ENCODE data around the gene VAT1L.
A peak's percentile ranks its signal among the peaks of the same experiment; 100 is the strongest.

Gene VAT1L

DNA sequence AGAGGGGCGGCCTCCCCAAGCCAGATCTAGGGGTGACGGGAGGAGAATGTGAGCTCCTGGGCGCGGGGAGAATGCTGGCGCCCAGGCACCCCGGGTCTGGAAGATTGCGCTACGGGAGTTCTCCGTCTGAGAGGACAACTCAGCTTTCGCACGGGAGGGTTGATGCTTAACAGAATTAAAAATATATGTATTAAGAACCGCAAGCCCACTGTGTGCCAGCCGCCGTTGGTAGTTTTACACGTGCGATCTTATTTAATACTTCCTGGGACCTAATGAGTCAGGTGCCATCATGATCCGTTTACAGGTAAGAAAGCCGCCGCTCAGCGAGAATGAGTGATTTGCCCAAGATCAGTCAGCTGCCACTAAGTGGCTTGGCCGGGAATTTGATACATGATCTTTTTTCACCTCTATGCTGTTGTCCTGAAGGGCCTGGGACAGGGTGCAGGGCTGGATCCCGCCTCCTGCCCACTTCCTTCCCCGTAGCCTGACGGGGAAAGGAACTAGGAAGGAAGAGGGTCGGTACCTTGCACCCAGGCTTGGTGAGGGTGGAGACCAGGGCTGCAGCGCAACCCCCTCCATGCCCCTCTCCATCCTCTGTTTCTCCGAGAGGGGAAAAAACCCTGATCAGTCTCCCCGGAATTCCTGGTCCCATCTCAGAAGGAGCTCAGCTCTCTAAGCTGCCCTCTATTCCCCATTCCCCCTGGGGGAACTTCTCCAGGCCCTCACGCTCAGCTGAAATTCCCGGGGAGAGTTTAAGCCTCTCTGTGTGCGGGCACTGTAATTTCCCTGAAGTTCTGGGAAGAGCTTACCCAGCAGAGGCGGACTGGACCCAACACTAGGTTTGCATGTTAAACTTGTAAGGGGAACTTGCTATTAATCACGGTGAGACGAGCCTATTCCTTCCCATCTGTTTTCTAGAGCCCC, 983 bp downstream of the VAT1L start:
- Histone ChIP-seq H4K20me1 (peaks cover 0 to 19% (median 11%) of the 10 kb centered on the region in 11 experiments; a peak in 7 of 22 replicates), H3K9me3 (replicated peaks in 1 of 11) (peaks cover 0 to 4% (median 0%) of the 10 kb centered on the region in 11 experiments; a peak in 6 of 22 replicates), H3K9ac (peak overlapping the region in 6 of 11 experiments; percentile 11 to 63 (median 42); a peak in 7 of 22 replicates), H3K27ac (no peak overlapping the region), H3K4me1 (peaks cover 12 to 21% (median 19%) of the 10 kb centered on the region in 10 experiments), H3K4me3 (peak overlapping the region; percentile 53 to 77 (median 65)), H3K36me3 (no peaks in the 10 kb centered on the region), H3K4me2 (peak overlapping the region; percentile 89 to 100 (median 96)), H3K27me3 (peaks cover 44 to 61% (median 55%) of the 10 kb centered on the region in 11 experiments)
- no peak for TF ChIP-seq Cebpa-rat (IDR thresholded peaks at IDR 0.05)

- Histone ChIP-seq H3K9me3 (replicated peaks in 1 of 11) (no peaks in the 10 kb centered on the region), H3K4me1 (peaks cover 12 to 21% (median 19%) of the 10 kb centered on the region in 10 experiments), H3K4me2 (peak overlapping the region in 1 of 11 experiments; percentile 95; a peak in 3 of 22 replicates), H3K27me3 (peaks cover 44 to 61% (median 55%) of the 10 kb centered on the region in 11 experiments), H4K20me1 (peaks cover 0 to 19% (median 11%) of the 10 kb centered on the region in 11 experiments; a peak in 7 of 22 replicates), H3K27ac (no peak overlapping the region), H3K36me3 (no peaks in the 10 kb centered on the region), H3K9ac (no peak overlapping the region), H3K4me3 (peak overlapping the region in 1 of 10 experiments; percentile 71; a peak in 3 of 20 replicates)
- no peak for TF ChIP-seq Cebpa-rat (IDR thresholded peaks at IDR 0.05)
These were observed 1.6 kb downstream of the VAT1L start for GRCh38 chr16:77790009-77790372.

DNA sequence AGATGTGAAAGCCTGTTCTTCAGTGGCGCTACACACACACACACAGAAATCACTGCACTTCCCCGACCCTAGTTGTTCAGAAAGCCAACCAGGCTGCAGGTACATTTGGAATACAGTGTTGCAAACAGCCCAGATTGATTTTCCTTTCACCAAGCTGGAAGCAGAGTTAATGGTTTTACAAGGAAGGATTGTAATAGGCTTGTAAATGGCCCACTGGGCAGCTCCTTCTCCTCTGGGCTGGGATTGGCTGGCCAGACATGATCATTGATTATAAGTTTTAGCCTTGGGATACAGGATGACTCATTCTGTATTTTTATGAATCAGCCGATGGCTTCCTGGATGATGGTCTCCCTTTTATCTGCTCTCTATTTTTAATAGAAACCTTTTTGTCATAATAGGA, 2.5 kb downstream of the VAT1L start:
- no peaks in the 10 kb centered on the region for H3K36me3 ChIP-seq
- peaks cover 0 to 19% (median 11%) of the 10 kb centered on the region in 11 experiments; a peak in 7 of 22 replicates for H4K20me1 ChIP-seq
- no peak overlapping the region for H3K27ac ChIP-seq
- no peak overlapping the region for H3K9ac ChIP-seq
- peaks cover 44 to 61% (median 55%) of the 10 kb centered on the region in 11 experiments for H3K27me3 ChIP-seq
- no peak overlapping the region for H3K4me2 ChIP-seq
- TF ChIP-seq Cebpa-rat (IDR thresholded peaks at IDR 0.05) = no peak
- no peaks in the 10 kb centered on the region for H3K9me3 ChIP-seq (replicated peaks in 1 of 11)
- no peak overlapping the region for H3K4me3 ChIP-seq
- H3K4me1 ChIP-seq = peaks cover 12 to 21% (median 19%) of the 10 kb centered on the region in 10 experiments

DNA sequence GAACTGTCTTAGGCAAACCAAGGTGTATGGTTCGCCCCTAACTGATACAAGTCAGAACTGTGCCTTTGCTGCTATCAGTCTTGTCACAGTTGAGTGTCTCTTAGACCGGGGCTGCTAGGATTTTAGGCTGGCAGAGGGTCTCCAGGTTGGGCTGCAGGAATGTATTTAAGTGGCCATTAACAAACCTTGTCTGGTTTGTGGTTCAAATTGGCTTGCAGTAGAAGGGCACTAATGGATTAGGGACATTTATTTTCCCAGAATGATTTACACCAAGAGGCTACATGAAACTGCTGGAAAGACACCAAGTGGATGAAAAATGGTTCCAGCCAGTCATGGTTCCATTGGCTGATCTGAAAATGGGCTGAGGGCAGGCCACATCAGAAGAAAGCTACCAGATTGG, 5.1 kb downstream of the VAT1L start:
- Histone ChIP-seq H3K4me3 (no peak overlapping the region), H3K9ac (no peak overlapping the region), H3K36me3 (no peaks in the 10 kb centered on the region), H3K4me1 (peaks cover 11 to 14% (median 13%) of the 10 kb centered on the region in 10 experiments), H3K4me2 (no peak overlapping the region), H3K27me3 (peaks cover 30 to 39% (median 35%) of the 10 kb centered on the region in 11 experiments), H3K9me3 (replicated peaks in 1 of 11) (no peaks in the 10 kb centered on the region), H4K20me1 (peaks cover 0 to 18% (median 11%) of the 10 kb centered on the region in 11 experiments; a peak in 7 of 22 replicates), H3K27ac (no peak overlapping the region)
- no peak for TF ChIP-seq Cebpa-rat (IDR thresholded peaks at IDR 0.05)

DNA sequence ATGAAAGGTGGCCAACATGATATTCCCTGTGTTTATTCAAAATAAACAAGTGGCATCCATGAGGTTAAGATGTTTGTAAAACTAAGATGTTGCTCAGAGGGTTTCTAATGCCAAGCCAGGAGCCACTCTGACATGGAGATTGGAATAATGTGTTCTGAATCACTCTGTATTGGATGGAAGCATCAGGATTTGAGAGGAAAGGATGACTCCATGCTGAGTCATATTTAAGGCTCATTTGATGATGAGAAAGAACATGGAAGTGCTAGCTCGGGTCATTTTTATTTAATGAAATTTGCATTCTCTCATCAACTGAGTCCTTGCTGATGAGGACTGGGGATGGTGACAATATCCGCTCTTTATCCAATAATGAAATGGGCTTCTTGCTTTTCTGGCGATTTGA, 6.2 kb downstream of the VAT1L start:
- peaks cover under 1 to 4% (median 2%) of the 10 kb centered on the region in 10 experiments; a peak in 17 of 20 replicates for H3K4me1 ChIP-seq
- no peak overlapping the region for H3K9ac ChIP-seq
- peaks cover 0 to 6% (median 2%) of the 10 kb centered on the region in 11 experiments; a peak in 7 of 22 replicates for H4K20me1 ChIP-seq
- no peak for TF ChIP-seq Cebpa-rat (IDR thresholded peaks at IDR 0.05)
- H3K4me2 ChIP-seq = no peak overlapping the region
- no peaks in the 10 kb centered on the region for H3K36me3 ChIP-seq
- no peak overlapping the region for H3K27ac ChIP-seq
- H3K9me3 ChIP-seq (replicated peaks in 1 of 11) = no peaks in the 10 kb centered on the region
- no peak overlapping the region for H3K4me3 ChIP-seq
- H3K27me3 ChIP-seq = peaks cover 19 to 28% (median 24%) of the 10 kb centered on the region in 11 experiments

DNA sequence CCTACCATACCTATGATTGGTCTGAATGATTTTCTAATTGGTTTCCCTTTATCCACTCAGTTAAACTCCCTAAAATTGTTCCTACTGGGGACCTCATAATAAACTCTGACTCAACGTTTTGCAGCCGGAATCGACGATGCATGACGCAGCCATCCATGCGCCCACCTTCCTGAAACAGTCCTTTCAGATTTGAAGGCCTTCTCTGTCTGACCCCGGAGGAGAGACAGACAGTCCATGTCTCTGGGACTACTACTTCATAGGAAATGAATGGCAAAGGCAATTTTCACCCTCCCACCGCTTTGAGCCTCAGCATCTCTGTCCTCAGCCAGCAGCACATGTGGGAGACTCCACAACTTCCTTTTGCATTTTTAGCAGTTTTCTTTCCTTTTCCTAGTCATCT, 13.5 kb downstream of the VAT1L start:
- Histone ChIP-seq H3K27ac (no peak overlapping the region), H3K9me3 (replicated peaks in 1 of 11) (no peaks in the 10 kb centered on the region), H3K4me3 (no peak overlapping the region), H3K4me2 (peak overlapping the region in 10 of 11 experiments; percentile 13 to 59 (median 42); a peak in 16 of 22 replicates), H3K9ac (no peak overlapping the region), H3K27me3 (no peaks in the 10 kb centered on the region), H4K20me1 (no peaks in the 10 kb centered on the region), H3K36me3 (no peaks in the 10 kb centered on the region), H3K4me1 (peaks cover 0 to 19% (median 9%) of the 10 kb centered on the region in 10 experiments; a peak in 13 of 20 replicates)
- TF ChIP-seq Cebpa-rat (IDR thresholded peaks at IDR 0.05) = no peak

DNA sequence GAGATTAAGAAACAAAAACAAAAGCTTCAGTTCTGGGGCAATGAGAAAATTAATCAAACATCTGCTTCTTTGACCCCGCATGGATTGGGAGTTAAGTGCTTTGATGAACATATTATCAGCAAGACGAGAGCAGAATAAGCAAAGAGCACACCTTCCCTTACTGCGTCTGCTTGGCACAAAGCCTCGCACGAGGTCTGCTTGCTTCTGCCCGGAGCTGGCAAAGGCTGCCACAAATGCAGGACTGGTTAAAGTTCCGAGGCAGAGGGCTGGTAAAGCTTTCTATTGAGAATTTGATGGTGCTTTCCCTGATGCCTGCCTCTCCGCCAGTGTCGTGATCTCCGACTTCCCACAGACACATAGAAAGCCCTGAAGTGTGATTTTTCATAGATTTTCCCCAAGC, 17.0 kb downstream of the VAT1L start:
- Histone ChIP-seq H3K9ac (no peak overlapping the region), H3K27ac (no peak overlapping the region), H3K27me3 (no peaks in the 10 kb centered on the region), H3K4me2 (no peak overlapping the region), H3K36me3 (no peaks in the 10 kb centered on the region), H3K4me3 (no peak overlapping the region), H3K4me1 (peaks cover 0 to 25% (median 9%) of the 10 kb centered on the region in 10 experiments; a peak in 13 of 20 replicates), H3K9me3 (replicated peaks in 1 of 11) (peaks cover 12 to 19% (median 15%) of the 10 kb centered on the region in 11 experiments; a peak in 21 of 22 replicates), H4K20me1 (no peaks in the 10 kb centered on the region)
- TF ChIP-seq Cebpa-rat (IDR thresholded peaks at IDR 0.05) = no peak

GRCh38 chr16:77807021-77807420, 18.7 kb downstream of the VAT1L start:
- H3K9me3 ChIP-seq (replicated peaks in 1 of 11) = peaks cover 12 to 19% (median 15%) of the 10 kb centered on the region in 11 experiments; a peak in 21 of 22 replicates
- no peaks in the 10 kb centered on the region for H3K27me3 ChIP-seq
- no peak overlapping the region for H3K27ac ChIP-seq
- TF ChIP-seq Cebpa-rat (IDR thresholded peaks at IDR 0.05) = no peak
- H3K9ac ChIP-seq = no peak overlapping the region
- no peaks in the 10 kb centered on the region for H4K20me1 ChIP-seq
- H3K36me3 ChIP-seq = no peaks in the 10 kb centered on the region
- peaks cover 0 to 19% (median 3%) of the 10 kb centered on the region in 10 experiments; a peak in 13 of 20 replicates for H3K4me1 ChIP-seq
- H3K4me2 ChIP-seq = peak overlapping the region in 3 of 11 experiments; percentile 23 to 29 (median 26); a peak in 4 of 22 replicates
- no peak overlapping the region for H3K4me3 ChIP-seq

GRCh38 chr16:77812856-77813500, 24.6 kb downstream of the VAT1L start:
- no peaks in the 10 kb centered on the region for H3K36me3 ChIP-seq
- no peak overlapping the region for H3K27ac ChIP-seq
- no peak for TF ChIP-seq Cebpa-rat (IDR thresholded peaks at IDR 0.05)
- H3K9me3 ChIP-seq (replicated peaks in 1 of 11) = peaks cover 6 to 12% (median 10%) of the 10 kb centered on the region in 11 experiments; a peak in 21 of 22 replicates
- H4K20me1 ChIP-seq = no peaks in the 10 kb centered on the region
- no peak overlapping the region for H3K9ac ChIP-seq
- no peaks in the 10 kb centered on the region for H3K27me3 ChIP-seq
- no peak overlapping the region for H3K4me3 ChIP-seq
- no peak overlapping the region for H3K4me2 ChIP-seq
- no peaks in the 10 kb centered on the region for H3K4me1 ChIP-seq
